ENCODE data around the gene MXD1. TPM values are rescaled to one million over a fixed set of nuclear protein-coding genes. Genes with fewer than 3 reads are reported as not detected.

Gene MXD1
- polyA plus RNA-seq, 3 donors = 2.1 to 16.8 (median 13.6) TPM

GRCh38 chr2:69931832-69932595 is 17.1 kb downstream of the MXD1 start:
- H3K27ac ChIP-seq (ENCODE audit: low read depth, low read length) = no peak overlapping the region
- 76 to 90% (median 76%) methylated on average over 7 of the region's 7 CpGs for WGBS, 3 donors

GRCh38 chr2:69932596-69932922 is 17.6 kb downstream of the MXD1 start:
- WGBS, 3 donors = 64 to 86% (median 74%) methylated on average over 1 of the region's 1 CpG
- no peak overlapping the region for H3K27ac ChIP-seq (ENCODE audit: low read depth, low read length)

- H3K27ac ChIP-seq (ENCODE audit: low read depth, low read length) = peak overlapping the region; percentile 24
Observed at GRCh38 chr2:69933254-69933828, 18.4 kb downstream of the MXD1 start.

GRCh38 chr2:69933839-69934613 is 19.1 kb downstream of the MXD1 start:
- whole genome bisulfite sequencing, 3 donors = 28 to 69% (median 30%) methylated on average over 4 of the region's 4 CpGs
- no peak overlapping the region for H3K27ac ChIP-seq (ENCODE audit: low read depth, low read length)

GRCh38 chr2:69934614-69934908 is 19.7 kb downstream of the MXD1 start:
- H3K27ac ChIP-seq (ENCODE audit: low read depth, low read length) = no peak overlapping the region
- 51 to 58% (median 56%) methylated on average over 1 of the region's 1 CpG for WGBS, 3 donors

- no peak overlapping the region for H3K27ac ChIP-seq (ENCODE audit: low read depth, low read length)
- 97 to 99% (median 97%) methylated on average over 5 of the region's 5 CpGs for WGBS, 3 donors
Observed at GRCh38 chr2:69935011-69935410, 20.1 kb downstream of the MXD1 start.

GRCh38 chr2:69936906-69937305 is 22.0 kb downstream of the MXD1 start:
- no peak overlapping the region for H3K27ac ChIP-seq (ENCODE audit: low read depth, low read length)
- 59 to 86% (median 73%) methylated on average over 11 of the region's 11 CpGs for WGBS, 3 donors

GRCh38 chr2:69937968-69938367 is 23.1 kb downstream of the MXD1 start:
- H3K27ac ChIP-seq (ENCODE audit: low read depth, low read length) = no peak overlapping the region
- WGBS, 3 donors = 92 to 95% (median 94%) methylated on average over 14 of the region's 14 CpGs

GRCh38 chr2:69939722-69940121 is 24.8 kb downstream of the MXD1 start:
- no peak overlapping the region for H3K27ac ChIP-seq (ENCODE audit: low read depth, low read length)
- 82 to 90% (median 88%) methylated on average over 14 of the region's 14 CpGs for WGBS, 3 donors

- 94 to 96% (median 95%) methylated on average over 8 of the region's 8 CpGs for WGBS, 3 donors
- H3K27ac ChIP-seq (ENCODE audit: low read depth, low read length) = no peak overlapping the region
Observed at GRCh38 chr2:69940691-69941090, 25.8 kb downstream of the MXD1 start.

- 75 to 89% (median 78%) methylated on average over 11 of the region's 11 CpGs for WGBS, 3 donors
- H3K27ac ChIP-seq (ENCODE audit: low read depth, low read length) = no peak overlapping the region
Observed at GRCh38 chr2:69943000-69943842, 28.3 kb downstream of the MXD1 start.

- WGBS, 3 donors = 56 to 83% (median 64%) methylated on average over 9 of the region's 9 CpGs
- H3K27ac ChIP-seq (ENCODE audit: low read depth, low read length) = no peak overlapping the region
Observed at GRCh38 chr2:69943843-69944525, 29.1 kb downstream of the MXD1 start.

GRCh38 chr2:69944756-69945155 is 29.8 kb downstream of the MXD1 start:
- H3K27ac ChIP-seq (ENCODE audit: low read depth, low read length) = no peak overlapping the region
- WGBS, 3 donors = 93 to 97% (median 93%) methylated on average over 7 of the region's 7 CpGs

- 66 to 91% (median 71%) methylated on average over 8 of the region's 8 CpGs for WGBS, 3 donors
- H3K27ac ChIP-seq (ENCODE audit: low read depth, low read length) = no peak overlapping the region
Observed at GRCh38 chr2:69945441-69945840, 30.5 kb downstream of the MXD1 start.

- peak overlapping the region; percentile 60 for H3K27ac ChIP-seq (ENCODE audit: low read depth, low read length)
- 84 to 86% (median 85%) methylated on average over 8 of the region's 8 CpGs for WGBS, 3 donors
Observed at GRCh38 chr2:69945941-69946340, 31.0 kb downstream of the MXD1 start.

GRCh38 chr2:69946351-69947324 is 31.7 kb downstream of the MXD1 start:
- 55 to 60% (median 56%) methylated on average over 13 of the region's 13 CpGs for WGBS, 3 donors
- peak overlapping the region; percentile 60 for H3K27ac ChIP-seq (ENCODE audit: low read depth, low read length)

GRCh38 chr2:69947325-69947931 is 32.5 kb downstream of the MXD1 start:
- H3K27ac ChIP-seq (ENCODE audit: low read depth, low read length) = peak overlapping the region; percentile 54
- 68 to 93% (median 69%) methylated on average over 4 of the region's 4 CpGs for WGBS, 3 donors

Measured in adipose tissue (tissue), 3 donors.